Hematopoietic multipotent progenitor cell treated with erythropoietin and hydrocortisone succinate and interleukin-3 and kit ligand, for 8 days (in vitro differentiated cells): Measurements from ENCODE around the gene MAP4.
"Not testable (repeated sequence)": the region's sequence is repeated elsewhere in the genome, so short reads cannot be mapped to it uniquely, and the experiment has no call there.

Experiments
- DNase-seq: peaks from one replicate; pipeline ENCODE4 v3.0.0-alpha.2; 2015

The MAP4 gene

DNA sequence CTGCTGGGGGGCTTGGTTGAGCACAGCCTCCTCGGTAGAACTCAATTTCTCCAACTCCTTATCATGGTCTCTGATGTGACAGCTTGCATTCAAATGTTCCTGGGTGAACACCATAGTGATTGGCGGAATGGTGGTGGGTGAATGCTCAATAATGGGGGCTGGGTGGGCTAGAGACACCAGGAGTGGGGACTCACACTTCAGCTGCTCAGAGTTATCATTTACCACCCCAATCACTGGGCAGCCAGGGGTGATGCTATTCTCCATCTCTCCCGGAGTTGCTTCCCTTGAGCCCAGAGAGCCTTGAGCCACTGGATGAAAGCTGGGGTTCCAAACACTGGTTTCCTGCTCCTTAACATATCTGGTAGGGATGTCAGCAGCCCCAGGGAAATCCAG is 124.6 kb downstream of the MAP4 start:
- no peak for DNase-seq

DNA sequence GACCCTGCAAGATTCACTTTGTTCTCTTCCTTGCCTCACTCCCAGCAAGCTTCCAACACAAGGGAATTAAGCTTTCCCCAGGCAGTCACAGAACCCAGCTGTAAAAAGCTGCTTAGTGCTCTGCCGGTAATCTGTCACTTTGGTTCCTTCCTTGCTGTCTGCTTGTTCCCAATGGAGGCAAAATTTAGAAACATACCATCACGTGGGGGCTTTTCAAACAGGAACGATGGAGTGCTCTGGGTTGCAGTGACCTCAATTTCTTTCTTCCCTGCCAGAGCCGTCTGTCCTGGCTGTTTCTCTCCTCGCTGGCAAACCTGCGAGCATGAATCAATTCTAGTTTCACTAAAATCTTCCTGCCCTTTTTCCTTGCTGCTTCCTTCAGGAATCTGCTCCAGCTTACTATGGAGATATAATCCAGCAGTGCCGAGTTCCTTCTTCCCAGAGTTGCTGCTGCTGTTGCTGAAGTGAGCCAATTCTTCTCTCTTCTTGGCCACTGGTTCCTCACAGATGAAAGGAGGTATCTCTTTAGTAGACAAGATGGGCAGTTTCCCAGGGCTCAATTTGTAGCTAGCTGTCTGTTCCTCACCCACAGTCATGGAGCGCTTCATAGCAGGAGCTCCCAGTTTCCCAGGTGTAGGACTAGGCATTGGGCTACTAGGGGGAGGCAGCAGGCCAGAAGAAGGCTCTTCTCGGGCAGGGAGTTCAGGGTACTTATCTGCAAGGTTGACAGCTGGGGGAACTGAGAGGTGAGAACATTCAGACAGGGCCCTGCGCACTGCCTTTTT is 125.2 kb downstream of the MAP4 start:
- DNase-seq, result no peak

DNA sequence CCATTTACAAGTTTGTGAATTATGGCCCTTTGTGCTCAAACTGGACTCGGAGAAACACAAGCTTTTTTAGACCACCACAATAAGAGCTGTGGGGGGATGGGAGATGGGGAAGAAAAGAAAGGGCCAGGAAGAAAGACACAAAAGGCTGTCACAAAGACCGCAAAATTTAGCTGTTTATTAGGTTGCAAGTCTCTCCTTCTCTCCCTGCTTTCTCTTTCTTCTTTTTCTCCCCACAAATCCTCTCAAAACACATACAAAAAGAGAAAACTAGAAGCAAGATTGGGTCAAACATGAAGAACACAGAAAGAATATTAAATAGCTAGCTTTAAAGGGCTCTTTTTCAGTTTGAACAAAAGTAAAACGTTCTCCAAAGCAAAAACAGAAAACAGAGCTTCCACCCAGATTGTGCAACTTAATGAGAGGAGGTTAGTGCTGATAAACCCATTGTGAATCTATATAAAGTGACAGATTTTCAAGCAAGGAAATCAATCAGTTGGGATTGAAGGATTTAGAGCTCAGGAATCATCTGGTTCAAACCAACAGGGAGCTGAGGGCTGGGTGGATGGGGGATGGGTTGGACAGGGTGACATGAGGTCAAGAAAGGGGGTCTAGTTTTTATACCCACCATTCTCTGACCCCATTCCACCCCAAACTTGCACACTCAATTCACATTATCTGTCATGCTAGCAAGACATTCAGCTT is 125.9 kb downstream of the MAP4 start:
- no peak for DNase-seq

DNA sequence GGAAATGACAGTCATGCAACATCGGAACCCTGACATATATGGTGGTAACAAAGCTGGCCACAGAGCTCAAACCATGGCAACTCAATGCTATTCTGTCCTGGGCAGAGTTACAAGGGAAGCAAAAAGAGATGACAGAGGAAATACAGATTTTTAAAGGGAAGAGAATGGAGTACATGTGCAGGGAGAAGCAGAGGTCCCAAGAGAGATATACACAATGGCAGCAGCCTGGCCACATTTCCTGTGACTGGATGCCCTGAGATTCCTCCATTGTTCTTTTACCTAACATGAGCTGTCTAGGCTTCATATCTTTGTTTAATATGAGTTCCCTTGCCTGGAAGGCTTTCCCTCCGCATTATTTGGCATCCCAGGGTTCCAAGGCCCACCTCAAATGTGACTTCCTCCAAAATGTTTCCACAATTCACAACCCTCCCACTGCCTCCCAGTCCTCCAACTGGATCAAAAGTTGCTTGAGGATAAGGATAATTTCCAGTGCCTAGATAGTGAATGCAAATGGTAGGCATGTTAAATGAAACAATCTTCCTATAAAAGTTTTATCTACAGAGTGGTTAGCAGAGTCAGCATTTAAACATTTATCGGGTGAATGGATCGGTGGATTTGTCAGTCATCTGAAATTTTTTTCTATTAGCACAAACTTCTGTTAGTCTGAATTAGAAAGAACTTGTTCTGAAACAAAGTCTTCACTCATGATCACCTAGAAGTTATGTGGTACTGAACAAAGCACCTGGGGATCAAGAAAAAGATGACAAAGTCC is 127.0 kb downstream of the MAP4 start:
- no peak for DNase-seq

DNA sequence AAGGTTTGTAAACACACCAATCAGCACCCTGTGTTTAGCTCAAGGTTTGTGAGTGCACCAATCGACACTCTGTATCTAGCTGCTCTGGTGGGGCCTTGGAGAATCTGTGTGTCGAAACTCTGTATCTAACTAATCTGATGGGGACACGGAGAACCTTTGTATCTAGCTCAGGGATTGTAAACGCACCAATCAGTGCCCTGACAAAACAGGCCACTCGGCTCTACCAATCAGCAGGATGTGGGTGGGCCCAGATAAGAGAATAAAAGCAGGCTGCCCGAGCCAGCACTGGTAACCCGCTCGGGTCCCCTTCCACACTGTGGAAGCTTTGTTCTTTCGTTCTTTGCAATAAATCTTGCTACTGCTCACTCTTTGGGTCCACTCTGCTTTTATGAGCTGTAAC is 128.2 kb downstream of the MAP4 start:
- DNase-seq, result not testable (repeated sequence)

DNA sequence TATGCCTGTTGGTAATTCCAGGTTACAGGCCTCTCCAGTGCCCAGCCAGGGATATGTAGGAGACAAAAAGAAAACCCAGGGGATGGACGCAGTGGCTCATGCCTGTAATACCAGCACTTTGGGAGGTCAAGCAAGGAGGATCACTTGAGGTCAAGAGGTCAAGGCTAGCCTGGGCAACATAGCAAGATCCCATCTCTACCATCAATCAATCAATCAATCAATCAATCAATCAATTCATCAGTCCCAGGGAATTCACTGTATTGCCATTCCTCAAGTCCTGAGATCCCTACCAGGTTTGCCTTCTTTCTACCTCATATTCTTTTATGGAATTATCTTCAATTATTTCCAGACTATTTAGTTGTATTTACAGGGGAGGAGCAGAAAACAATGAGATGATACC is 131.0 kb downstream of the MAP4 start:
- DNase-seq, result no peak

DNA sequence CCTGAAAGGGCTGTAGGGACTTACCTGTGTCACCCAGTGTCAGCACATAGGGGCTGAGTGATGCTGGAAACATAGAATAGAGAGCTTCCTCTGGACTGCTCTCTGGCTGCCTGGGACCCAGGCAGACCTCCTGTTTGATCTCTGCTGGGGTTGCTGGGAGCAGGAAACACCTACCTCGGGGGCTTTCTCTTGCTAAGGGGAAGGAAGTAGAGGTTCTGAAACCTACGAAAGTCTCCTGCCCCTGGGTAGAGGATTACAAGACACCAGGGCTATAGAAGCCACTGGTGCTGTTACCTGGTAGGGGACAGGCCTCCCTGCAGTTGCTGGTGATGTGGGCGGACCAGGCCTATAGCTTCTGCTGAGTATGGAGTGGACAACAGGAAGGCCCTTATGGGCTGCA is 131.6 kb downstream of the MAP4 start:
- DNase-seq, result no peak

DNA sequence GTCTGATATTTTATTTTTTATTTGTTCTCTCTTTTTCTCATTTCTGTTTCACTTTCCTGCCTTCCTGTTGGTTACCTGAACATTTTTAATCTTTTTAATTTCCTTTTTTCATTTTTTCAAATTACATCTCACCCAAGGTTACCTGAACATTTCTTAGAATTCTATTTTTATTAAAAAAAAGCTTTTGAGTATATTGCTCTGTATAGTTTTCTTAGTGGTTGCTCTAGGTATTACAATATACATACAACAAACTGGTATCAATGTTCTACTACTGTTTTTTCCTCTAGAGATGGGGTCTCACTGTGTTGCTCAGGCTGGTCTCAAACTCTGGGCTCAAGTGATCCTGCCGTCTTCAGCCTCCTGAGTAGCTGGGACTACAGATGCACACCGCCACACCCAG is 133.9 kb downstream of the MAP4 start:
- no peak for DNase-seq

DNA sequence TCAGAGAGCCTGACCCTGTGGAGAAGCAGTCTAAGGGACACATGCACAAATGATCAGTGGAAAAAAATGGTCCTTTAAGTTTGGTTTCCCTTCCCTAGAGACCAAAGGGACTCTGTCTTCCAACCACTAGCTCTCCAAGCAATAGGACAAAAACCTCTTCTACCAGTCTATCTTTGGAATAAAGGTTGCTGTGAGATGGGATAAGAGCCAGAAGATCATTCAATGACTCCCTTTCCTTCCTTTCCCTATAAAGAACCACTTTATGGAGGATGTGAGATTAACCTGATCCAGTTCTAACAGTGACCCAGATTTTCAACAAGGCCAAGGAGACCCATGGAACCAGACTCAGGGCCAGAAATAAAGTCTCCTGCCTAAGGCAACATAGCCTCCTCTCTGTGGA is 138.5 kb downstream of the MAP4 start:
- no peak for DNase-seq

DNA sequence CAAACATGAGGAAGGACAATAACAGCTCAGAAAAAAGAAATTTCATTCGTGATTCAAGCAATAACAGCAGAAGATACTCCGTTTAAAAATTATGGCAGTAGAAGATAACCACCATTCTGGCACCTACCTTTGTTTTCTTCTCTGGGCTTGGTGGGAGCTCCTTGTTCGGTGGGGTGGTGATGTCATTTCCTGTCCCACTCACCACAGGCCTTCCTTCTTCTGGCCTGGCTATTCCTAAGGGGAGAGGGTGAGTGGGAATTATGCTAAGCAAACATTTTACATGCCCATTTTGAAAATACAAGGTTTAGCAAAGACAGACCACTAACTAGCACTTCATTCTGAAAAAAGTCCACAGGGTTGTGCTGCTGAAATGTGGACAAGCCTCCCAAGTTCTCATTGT is 138.9 kb downstream of the MAP4 start:
- no peak for DNase-seq

DNA sequence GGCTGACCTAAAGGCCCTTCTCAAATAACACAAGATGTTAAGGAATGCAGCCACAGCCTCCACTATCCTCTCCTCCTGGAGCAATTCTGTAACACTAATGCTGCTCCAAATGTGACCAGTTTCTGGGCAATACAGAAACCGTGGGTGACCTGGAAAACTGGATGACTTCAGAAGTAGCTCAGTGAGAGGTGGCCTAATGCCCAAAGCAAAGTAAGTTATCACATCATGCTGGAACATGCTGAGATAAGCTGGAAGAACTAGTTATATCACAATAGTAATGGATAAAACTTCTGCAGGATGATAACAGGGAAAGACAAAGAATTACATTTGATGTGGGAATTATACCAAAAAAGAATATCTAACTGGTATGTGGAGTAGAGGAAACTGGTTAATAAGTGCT is 141.3 kb downstream of the MAP4 start:
- DNase-seq, result peak; percentile 12

DNA sequence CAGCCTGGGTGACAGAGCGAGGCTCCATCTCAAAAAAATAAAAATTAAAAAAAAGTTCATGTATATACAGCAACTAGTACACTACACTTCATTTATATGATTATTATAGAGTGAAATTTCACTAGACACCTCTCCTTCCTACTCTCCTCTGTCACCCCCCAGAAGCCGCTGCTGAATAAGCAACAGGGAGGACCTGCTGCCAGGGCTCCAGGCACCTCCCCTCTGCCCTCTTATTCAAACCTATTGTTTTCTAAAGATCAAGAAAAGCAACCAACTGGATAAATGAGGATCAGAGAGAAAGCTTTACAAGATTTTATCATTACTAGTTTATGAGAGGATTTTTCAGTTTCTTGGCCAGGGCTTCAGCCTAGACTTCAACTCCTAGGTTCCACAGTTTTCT is 141.8 kb downstream of the MAP4 start:
- no peak for DNase-seq

DNA sequence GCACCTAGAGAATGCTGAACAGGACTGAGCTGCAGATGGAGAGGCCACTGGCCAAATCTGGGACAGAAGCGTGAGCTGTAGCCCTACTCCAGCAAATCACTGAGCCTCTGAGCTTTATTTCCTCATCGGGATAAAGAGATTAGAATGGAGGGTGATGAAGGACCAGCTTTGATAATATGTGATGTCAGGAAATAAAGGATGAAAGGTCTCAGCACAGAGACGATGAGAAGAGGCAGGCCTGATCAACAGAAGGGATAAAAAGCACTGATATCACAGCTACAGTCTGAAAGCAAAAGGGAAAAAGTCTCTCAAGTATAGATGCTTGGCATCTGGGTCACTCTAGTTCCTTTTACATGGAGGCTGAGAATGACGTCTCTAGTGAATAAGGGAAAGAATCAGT is 143.3 kb downstream of the MAP4 start:
- DNase-seq, result no peak

DNA sequence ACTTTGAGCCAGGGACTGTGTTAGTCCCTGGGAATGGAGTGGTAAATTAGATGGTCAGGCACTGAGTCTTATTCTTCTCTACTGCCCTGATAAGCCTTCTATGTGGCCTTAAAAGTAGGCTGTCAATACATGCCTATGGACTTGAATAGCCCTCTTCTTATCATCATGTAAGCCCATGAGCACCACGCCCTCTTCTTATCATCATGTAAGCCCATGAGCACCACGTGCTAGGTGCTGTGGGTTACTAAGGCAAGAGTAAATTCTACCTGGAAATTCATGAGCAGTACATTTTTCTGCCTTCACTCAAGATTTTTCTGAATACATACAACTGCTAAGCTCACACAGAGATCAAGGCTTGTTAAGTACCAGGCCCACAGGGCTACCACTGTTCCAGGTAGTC is 144.8 kb downstream of the MAP4 start:
- peak; percentile 93 for DNase-seq

DNA sequence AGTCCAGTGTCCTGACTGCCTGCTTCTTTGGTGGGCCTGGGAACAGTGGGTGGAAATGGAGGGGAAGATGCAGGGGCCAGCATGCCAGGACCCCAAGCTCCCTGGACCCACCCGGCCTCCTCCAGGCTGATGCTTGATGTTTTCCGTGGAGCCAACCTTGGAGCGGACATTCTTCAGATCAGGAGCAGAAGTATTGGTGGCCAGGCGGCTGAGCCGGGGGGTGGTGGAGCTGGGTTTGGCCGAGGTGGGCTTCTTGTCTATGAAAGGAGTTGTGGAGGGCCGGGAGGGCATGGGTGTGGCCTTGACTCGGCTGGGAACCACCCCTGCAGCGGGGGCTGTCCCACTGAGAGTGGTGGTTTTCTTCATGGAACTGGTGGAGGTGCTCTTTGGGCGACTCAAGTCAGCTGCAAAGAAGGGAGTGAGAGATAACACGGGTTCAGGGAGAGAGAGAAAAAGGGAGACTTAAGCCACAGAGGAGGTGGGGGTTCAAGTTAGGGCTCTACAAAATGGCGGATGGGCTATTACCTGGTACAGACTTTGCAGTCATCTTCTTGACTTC is 145.4 kb downstream of the MAP4 start:
- DNase-seq, result peak; percentile 81

DNA sequence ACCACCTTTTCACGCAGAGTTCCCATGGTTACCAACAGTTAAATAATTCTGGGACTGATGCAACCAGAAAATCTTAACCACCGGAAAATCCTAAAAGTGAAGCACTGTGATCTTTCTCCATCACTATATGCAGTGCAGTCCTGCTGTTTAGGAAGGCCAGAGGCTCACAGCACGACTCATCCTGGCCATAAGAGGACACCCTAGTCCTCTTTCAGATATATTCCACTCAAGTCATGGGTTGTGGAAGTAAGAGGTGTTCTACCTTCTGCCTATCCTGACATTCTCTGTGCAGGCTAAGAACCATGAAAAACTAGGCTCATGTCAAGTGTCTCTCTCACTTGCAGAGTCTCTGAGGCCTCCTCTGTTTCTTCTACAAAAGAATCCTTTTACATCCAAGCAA is 146.1 kb downstream of the MAP4 start:
- no peak for DNase-seq

DNA sequence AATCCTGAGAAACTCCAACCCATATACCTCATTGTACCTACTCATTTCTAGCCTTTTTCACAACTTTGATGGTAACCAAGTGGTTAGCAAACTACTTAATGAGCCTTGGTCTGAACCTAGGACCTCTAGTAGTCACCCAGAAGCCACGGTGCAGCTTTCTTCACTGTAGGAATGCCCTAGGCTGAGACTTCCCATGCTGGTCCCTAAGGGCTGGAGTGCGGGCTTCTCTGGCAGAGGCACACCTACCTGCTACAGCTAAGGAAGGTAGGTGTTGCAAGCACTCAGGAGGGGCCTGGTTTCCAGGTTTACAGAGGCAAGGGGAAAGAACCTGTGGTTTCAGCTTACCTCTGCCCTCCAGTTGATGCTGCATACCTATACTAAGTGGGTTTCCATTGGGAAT is 147.9 kb downstream of the MAP4 start:
- no peak for DNase-seq

DNA sequence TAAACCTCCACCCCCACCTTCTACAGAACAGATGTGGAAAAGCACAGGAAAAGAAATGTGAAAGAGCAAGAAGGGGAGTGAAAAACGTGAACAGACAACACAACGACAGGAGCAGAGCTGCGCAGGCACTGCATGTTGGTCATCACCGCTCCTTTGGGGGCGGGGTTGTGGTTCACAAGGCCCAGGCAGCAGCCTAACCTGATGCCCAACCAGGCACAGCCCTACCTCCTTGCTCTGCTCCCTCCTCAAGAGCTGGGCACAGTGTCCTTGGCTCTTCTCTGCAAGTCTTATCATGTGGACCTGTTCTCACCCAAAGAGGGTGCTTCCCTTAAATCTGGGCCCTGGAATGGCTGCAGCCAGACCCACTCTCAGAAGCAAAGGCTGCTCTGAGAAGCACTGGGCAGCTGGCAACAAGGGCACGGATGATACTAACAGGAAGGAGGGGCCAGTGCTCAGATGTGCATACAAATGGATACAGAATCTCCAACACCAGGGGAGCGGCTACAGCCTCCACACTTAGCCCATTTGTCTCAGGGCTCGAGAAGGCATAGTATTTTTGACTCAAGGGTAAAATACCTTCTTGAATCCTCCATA is 148.7 kb downstream of the MAP4 start:
- DNase-seq, result no peak

DNA sequence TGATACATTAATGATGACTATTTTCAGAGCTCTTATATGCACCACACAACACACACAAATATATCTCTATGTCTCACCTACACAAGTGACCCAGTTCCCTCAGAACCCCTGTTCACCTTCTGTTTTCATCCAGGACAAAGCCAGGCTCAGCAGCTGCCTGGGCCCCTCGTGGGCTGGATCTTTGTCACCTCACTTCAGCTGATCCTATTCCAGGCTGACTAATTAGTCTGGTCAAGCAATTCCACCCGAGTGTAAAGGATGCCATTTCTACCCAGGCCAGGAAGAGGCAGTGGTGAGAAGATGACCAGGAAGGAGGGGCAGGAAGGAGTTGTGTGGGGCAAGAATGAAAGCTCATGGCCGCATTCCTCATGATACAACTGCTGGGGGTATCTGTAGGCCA is 151.0 kb downstream of the MAP4 start:
- no peak for DNase-seq

DNA sequence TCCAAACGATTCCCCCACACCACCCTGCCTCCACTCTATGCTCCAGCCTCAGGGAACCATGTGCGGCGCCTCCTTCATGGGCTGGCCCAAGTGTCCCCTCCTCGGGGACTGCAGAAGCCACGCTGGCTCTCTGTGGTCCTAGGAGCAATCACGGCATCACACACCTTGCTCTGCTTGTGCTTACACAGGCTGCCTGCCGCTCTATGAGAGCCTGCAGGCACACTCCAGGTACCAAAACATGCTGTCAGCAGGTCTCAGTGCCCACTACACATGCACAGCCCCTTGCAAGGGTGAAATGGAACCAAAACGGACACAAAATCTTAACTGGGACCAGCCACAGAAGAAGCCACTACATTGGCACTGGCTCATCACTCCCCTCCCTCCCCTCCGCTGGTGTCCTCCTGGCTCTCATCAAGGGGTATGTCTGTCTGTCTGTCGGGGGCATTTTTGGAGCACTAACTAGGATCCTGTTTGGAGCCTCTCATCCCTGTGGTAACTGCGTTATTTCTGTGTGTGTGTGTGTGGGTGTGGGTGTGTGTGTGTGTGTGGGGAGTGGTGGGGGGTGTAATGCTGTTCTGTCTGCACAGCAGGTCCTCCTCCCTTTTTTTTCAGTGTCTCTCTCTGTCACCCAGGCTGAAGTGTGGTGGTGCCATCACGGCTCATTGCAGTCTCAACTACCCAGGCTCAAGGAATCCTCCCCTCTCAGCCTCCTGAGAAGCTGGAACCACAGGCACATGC is 152.7 kb downstream of the MAP4 start:
- no peak for DNase-seq

DNA sequence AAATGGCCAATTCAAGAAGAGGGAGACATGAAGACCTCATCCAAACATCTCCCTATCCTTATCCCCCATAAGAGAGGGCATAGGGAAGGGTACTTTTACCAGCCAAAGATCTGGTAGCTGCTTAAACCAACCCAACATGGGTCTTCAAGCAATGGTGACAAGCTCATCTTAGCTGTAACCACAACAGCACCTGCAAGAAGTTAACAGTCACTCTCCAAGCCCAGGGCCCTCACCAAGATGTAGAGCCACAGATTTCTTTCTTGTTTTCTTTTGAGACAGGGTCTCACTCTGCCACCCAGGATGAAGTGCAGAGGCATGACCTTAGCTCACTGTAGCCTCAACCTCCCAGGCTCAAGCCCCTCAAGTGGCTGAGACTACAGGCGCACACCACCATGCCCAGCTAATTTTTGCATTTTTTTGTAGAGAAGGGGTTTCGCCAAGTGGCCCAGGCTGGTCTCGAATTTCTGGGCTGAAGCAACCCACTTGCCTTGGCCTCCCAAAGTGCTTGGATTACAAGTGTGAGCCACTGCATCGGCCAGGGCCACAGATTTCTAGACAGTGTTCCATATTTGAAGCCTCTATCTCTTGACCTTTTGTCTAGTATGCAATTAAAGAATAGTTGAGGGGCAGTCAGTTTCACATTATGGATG is 156.1 kb downstream of the MAP4 start:
- DNase-seq, result no peak

DNA sequence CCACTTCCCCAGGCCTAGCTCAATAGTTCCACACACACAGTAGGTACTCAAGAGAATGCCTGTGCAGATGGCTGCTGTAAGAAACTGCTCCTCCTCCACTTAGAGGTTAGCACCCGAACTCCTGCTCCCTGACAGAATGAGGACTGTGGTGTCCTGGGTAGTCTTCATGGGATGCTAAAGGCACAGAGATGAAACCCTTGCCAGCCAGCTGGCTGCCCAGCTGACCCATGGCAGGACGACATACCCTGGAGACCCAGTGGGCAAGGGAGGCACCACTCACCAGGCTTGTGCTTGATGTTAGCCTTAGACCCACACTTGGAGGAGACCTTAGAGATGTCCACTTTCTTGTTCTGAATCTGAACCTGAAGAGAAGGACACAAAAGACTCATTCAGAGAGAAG is 159.1 kb downstream of the MAP4 start:
- DNase-seq, result no peak
